ENCODE results near the gene C1QL3. TPM values are rescaled to one million over a fixed set of nuclear protein-coding genes. Genes with fewer than 3 reads are reported as not detected.
A peak's percentile ranks its signal among the peaks of the same experiment; 100 is the strongest.

Gene C1QL3
- total RNA-seq, 1 experiment from 2014 or later = 4.0 TPM

DNA sequence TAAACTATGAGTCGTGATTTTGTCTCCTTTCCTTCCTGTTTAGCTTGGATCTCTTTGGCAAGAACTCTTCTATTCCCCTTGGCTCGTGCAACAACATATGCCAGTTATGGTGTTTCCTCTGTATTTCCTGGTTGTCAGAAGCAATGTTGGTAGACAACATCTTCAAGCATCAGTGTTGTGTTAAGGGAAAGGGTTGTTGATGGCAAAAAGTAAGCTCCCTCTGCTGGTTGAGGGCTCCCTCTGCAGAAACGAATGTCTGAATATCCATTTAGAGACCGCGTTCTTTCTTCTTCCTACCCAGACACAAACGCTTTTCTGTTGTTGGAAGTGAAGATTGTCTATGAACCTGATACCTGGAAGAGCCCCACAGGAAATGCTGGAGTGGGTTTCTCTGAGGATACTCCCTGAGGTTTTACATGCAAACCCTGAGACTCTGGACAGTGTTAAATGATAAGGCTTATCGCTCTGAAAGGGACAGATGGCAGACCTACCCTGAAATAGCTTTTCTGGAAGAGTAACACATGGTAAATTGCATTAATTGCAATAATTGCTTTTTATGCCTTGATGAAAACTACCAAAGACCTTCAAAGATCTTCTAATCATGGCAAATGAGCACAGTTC lies 23.5 kb upstream of the C1QL3 start:
- Histone ChIP-seq H3K18ac (ENCODE audit: insufficient read length, low read depth, low read length) (no peak overlapping the region), H3K9ac (ENCODE audit: extremely low read depth, insufficient read length, low read length) (no peak overlapping the region), H2BK15ac (ENCODE audit: low read depth, low read length) (no peak overlapping the region), H3K27me3 (ENCODE audit: insufficient read depth, low read length) (no peaks in the 10 kb centered on the region), H3K27ac (ENCODE audit: insufficient read length, low read depth, low read length) (no peak overlapping the region), H4K91ac (ENCODE audit: insufficient read length, low read depth, low read length) (no peak overlapping the region), H4K20me1 (ENCODE audit: control insufficient read depth, insufficient read depth, insufficient read length) (no peaks in the 10 kb centered on the region), H3K79me1 (ENCODE audit: insufficient read depth, low read depth, low read length, poor library complexity, severe bottlenecking) (no peaks in the 10 kb centered on the region), H3K56ac (ENCODE audit: insufficient read length, low read depth, low read length) (no peak overlapping the region), H3K4me1 (ENCODE audit: insufficient read depth, low read length) (no peaks in the 10 kb centered on the region), H2BK20ac (ENCODE audit: low read depth, low read length, poor library complexity, severe bottlenecking) (no peak overlapping the region), H4K8ac (replicated peaks; ENCODE audit: insufficient read length, low read depth, low read length) (no peak overlapping the region), H3K14ac (ENCODE audit: insufficient read depth, low read length) (no peak overlapping the region), H2BK120ac (ENCODE audit: low read depth, low read length, poor library complexity, severe bottlenecking) (no peak overlapping the region), H3K4me2 (ENCODE audit: insufficient read depth, insufficient read length, low read length) (no peak overlapping the region), H3T11ph (ENCODE audit: low read length) (no peak overlapping the region), H3K4ac (ENCODE audit: low read depth, low read length) (no peak overlapping the region), H3K9me3 (ENCODE audit: control insufficient read depth, low read depth, low read length) (no peaks in the 10 kb centered on the region), H4K5ac (ENCODE audit: insufficient read length, low read depth, low read length) (no peak overlapping the region), H3K23me2 (ENCODE audit: insufficient read length, low read depth, low read length, poor library complexity, severe bottlenecking) (no peaks in the 10 kb centered on the region), H2AFZ (ENCODE audit: low read length) (no peak overlapping the region), H2BK12ac (ENCODE audit: insufficient read length, low read depth, low read length) (no peak overlapping the region), H2BK5ac (ENCODE audit: insufficient read length, low read length) (no peak overlapping the region), H3K23ac (ENCODE audit: insufficient read length, low read depth, low read length) (no peak overlapping the region), H2AK5ac (ENCODE audit: insufficient read length, low read length) (no peak overlapping the region), H3K79me2 (ENCODE audit: insufficient read depth, low read length) (no peaks in the 10 kb centered on the region)
- Mint-ChIP-seq H3K9me3 (no peaks in the 10 kb centered on the region; a peak in 2 of 5 replicates), H3K27me3 (ENCODE audit: low read depth) (peaks cover 8% of the 10 kb centered on the region), H3K27ac (no peak overlapping the region), H3K36me3 (ENCODE audit: insufficient read depth in 1 of 3, low read depth in 3 of 3) (no peaks in the 10 kb centered on the region), H3K4me3 (no peak overlapping the region), H3K4me1 (peaks cover 2 to 3% of the 10 kb centered on the region in 2 experiments; a peak in 1 of 4 replicates)
- no CpG with 5 or more reads among the region's 7 CpGs for WGBS (ENCODE audit: extremely low coverage, insufficient read length, low lambda C conversion rate)
- TF ChIP-seq, protein P1, sequence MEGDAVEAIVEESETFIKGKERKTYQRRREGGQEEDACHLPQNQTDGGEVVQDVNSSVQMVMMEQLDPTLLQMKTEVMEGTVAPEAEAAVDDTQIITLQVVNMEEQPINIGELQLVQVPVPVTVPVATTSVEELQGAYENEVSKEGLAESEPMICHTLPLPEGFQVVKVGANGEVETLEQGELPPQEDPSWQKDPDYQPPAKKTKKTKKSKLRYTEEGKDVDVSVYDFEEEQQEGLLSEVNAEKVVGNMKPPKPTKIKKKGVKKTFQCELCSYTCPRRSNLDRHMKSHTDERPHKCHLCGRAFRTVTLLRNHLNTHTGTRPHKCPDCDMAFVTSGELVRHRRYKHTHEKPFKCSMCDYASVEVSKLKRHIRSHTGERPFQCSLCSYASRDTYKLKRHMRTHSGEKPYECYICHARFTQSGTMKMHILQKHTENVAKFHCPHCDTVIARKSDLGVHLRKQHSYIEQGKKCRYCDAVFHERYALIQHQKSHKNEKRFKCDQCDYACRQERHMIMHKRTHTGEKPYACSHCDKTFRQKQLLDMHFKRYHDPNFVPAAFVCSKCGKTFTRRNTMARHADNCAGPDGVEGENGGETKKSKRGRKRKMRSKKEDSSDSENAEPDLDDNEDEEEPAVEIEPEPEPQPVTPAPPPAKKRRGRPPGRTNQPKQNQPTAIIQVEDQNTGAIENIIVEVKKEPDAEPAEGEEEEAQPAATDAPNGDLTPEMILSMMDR (conservative IDR thresholded peaks at IDR 0.05) = peak; percentile 84
- DNase-seq = peak; percentile 30

All from H9 (cell line).